Brain microvascular endothelial cell (primary cell): ENCODE results near the gene LDLRAD4.

ENCODE experiments used
- DNase-seq: peaks from one replicate; pipeline ENCODE4 v3.0.0-alpha.2; 2020
- H3K27ac ChIP-seq: fragments of 250-450 bp; sonication (Bioruptor Pico); 2 replicates; pipeline ENCODE4 v1.5.1; 2020; ENCODE audit warnings: mild to moderate bottlenecking, moderate library complexity
- H3K27me3 ChIP-seq: fragments of 250-450 bp; sonication (Bioruptor Pico); replicated peaks from 2 replicates; pipeline ENCODE4 v1.5.1; 2020; ENCODE audit warnings: mild to moderate bottlenecking
- H3K36me3 ChIP-seq: fragments of 250-450 bp; sonication (Bioruptor Pico); replicated peaks from 2 replicates; pipeline ENCODE4 v1.5.1; 2020; ENCODE audit warnings: mild to moderate bottlenecking
- H3K4me3 ChIP-seq: 2 replicates; pipeline ENCODE4 v1.5.1; 2011; ENCODE audit warnings: low read depth, mild to moderate bottlenecking, control low read depth, low read length, moderate library complexity
- CTCF ChIP-seq: IDR thresholded peaks from 2 replicates; pipeline ENCODE4 v1.5.1; 2011; ENCODE audit warnings: low read depth, mild to moderate bottlenecking, moderate library complexity, low read length, control low read depth, inconsistent platforms; ENCODE audit errors: missing control alignments
- in situ Hi-C: cut with HindIII; loops from 2 replicates; pipeline ENCODE4 v1.10.0; 2017; ENCODE audit warnings: low sequenced_read_pairs, low pct_ligation_motif_present

The LDLRAD4 gene

GRCh38 chr18:13191031-13191430 lies 27.5 kb upstream of the LDLRAD4 start:
- DNase-seq: no peak
- H3K4me3 ChIP-seq: no peak overlapping the region
- no peak for TF ChIP-seq CTCF
- H3K27me3 ChIP-seq: no peaks in the 10 kb centered on the region
- H3K36me3 ChIP-seq: no peaks in the 10 kb centered on the region
- no peak overlapping the region for H3K27ac ChIP-seq
- in situ Hi-C loops: no loop called here

- Histone ChIP-seq H3K36me3 (no peaks in the 10 kb centered on the region), H3K27me3 (no peaks in the 10 kb centered on the region), H3K4me3 (no peak overlapping the region), H3K27ac (no peak overlapping the region)
- in situ Hi-C loops: no loop called here
- DNase-seq: no peak
- TF ChIP-seq CTCF: no peak
Measured at GRCh38 chr18:13191779-13192178, 26.8 kb upstream of the LDLRAD4 start.

- H3K27ac ChIP-seq: no peak overlapping the region
- in situ Hi-C loops: no loop called here
- no peak for DNase-seq
- H3K27me3 ChIP-seq: no peaks in the 10 kb centered on the region
- no peak for TF ChIP-seq CTCF
- H3K36me3 ChIP-seq: no peaks in the 10 kb centered on the region
- H3K4me3 ChIP-seq: no peak overlapping the region
Measured at GRCh38 chr18:13192970-13193369, 25.6 kb upstream of the LDLRAD4 start.

- in situ Hi-C loops: no loop called here
- no peak overlapping the region for H3K4me3 ChIP-seq
- DNase-seq: no peak
- no peaks in the 10 kb centered on the region for H3K27me3 ChIP-seq
- no peaks in the 10 kb centered on the region for H3K36me3 ChIP-seq
- H3K27ac ChIP-seq: no peak overlapping the region
- no peak for TF ChIP-seq CTCF
Measured at GRCh38 chr18:13194239-13194638, 24.3 kb upstream of the LDLRAD4 start.

GRCh38 chr18:13198701-13199100 lies 19.9 kb upstream of the LDLRAD4 start:
- DNase-seq: no peak
- Histone ChIP-seq H3K27ac (no peak overlapping the region), H3K4me3 (no peak overlapping the region), H3K36me3 (no peaks in the 10 kb centered on the region), H3K27me3 (no peaks in the 10 kb centered on the region)
- in situ Hi-C loops: no loop called here
- TF ChIP-seq CTCF: no peak

- H3K4me3 ChIP-seq: no peak overlapping the region
- in situ Hi-C loops: no loop called here
- TF ChIP-seq CTCF: no peak
Measured at GRCh38 chr18:13199169-13199568, 19.4 kb upstream of the LDLRAD4 start.

More at GRCh38 chr18:13199169-13199568, 19.4 kb upstream of the LDLRAD4 start:
- H3K36me3 ChIP-seq: no peaks in the 10 kb centered on the region
- no peak for DNase-seq
- no peak overlapping the region for H3K27ac ChIP-seq
- no peaks in the 10 kb centered on the region for H3K27me3 ChIP-seq
